Neural progenitor cell (in vitro differentiated cells): Measurements from ENCODE around the gene RSAD2. TPM values are rescaled to one million over a fixed set of nuclear protein-coding genes. Genes with fewer than 3 reads are reported as not detected.

Experiments used
- DNase-seq: peaks from one replicate; pipeline ENCODE4 v3.0.0-alpha.2; 2016; ENCODE audit warnings: low spot score
- H2AFZ ChIP-seq: fragments of 200-600 bp; sonication (generic); replicated peaks from 2 replicates; pipeline ENCODE4 v1.6.1; 2016; ENCODE audit warnings: antibody characterized with exemption
- H3F3A ChIP-seq: fragments of 200-600 bp; sonication (generic); 2 replicates; pipeline ENCODE4 v1.6.1; 2016; ENCODE audit warnings: antibody characterized with exemption, low read depth
- H3K27ac ChIP-seq: fragments of 200-600 bp; sonication (generic); 2 replicates; pipeline ENCODE4 v1.5.1; 2016; ENCODE audit warnings: mild to moderate bottlenecking
- H3K27me3 ChIP-seq: fragments of 200-600 bp; sonication (generic); 2 replicates; pipeline ENCODE4 v1.6.1; 2016; ENCODE audit warnings: mild to moderate bottlenecking, moderate library complexity
- H3K36me3 ChIP-seq: fragments of 200-600 bp; sonication (generic); 2 replicates; pipeline ENCODE4 v1.5.1; 2016
- H3K4me1 ChIP-seq: fragments of 200-600 bp; sonication (generic); 2 replicates; pipeline ENCODE4 v1.6.1; 2016; ENCODE audit warnings: mixed run types
- H3K4me2 ChIP-seq: fragments of 200-600 bp; sonication (generic); 2 replicates; pipeline ENCODE4 v1.6.1; 2016
- H3K4me3 ChIP-seq: fragments of 200-600 bp; sonication (generic); 2 replicates; pipeline ENCODE4 v1.5.1; 2016
- H3K79me2 ChIP-seq: fragments of 200-600 bp; sonication (generic); 2 replicates; pipeline ENCODE4 v1.6.1; 2016; ENCODE audit warnings: low read depth
- H3K9ac ChIP-seq: fragments of 200-600 bp; sonication (generic); 2 replicates; pipeline ENCODE4 v1.6.1; 2016
- H3K9me3 ChIP-seq: fragments of 200-600 bp; sonication (generic); 2 replicates; pipeline ENCODE4 v1.5.1; 2016; ENCODE audit warnings: low read depth
- H4K20me1 ChIP-seq: fragments of 200-600 bp; sonication (generic); 2 replicates; pipeline ENCODE4 v1.6.1; 2016; ENCODE audit warnings: low read depth
- H3K27ac Mint-ChIP-seq: 3 replicates; pipeline ENCODE4 v1.8.0; 2021; ENCODE audit warnings: mixed read lengths
- H3K27me3 Mint-ChIP-seq: 2 replicates; pipeline ENCODE4 v1.8.0; 2022; ENCODE audit warnings: low read depth, mild to moderate bottlenecking, inconsistent platforms, moderate library complexity, mixed read lengths; ENCODE audit not compliant: insufficient read depth
- H3K36me3 Mint-ChIP-seq: 3 replicates; pipeline ENCODE4 v1.8.0; 2021; ENCODE audit warnings: mixed read lengths
- H3K4me1 Mint-ChIP-seq: 3 replicates; pipeline ENCODE4 v1.8.0; 2021; ENCODE audit warnings: mixed read lengths
- H3K4me3 Mint-ChIP-seq: 3 replicates; pipeline ENCODE4 v1.8.0; 2021; ENCODE audit warnings: mild to moderate bottlenecking, moderate library complexity, mixed read lengths
- H3K9me3 Mint-ChIP-seq: 3 replicates; pipeline ENCODE4 v1.8.0; 2020; ENCODE audit warnings: mixed read lengths
- CTCF ChIP-seq: fragments of 200-600 bp; sonication (generic); IDR thresholded peaks from 2 replicates; pipeline ENCODE4 v1.5.1; 2017; ENCODE audit warnings: antibody characterized with exemption, mild to moderate bottlenecking
- EZH2 ChIP-seq: fragments of 200-600 bp; sonication (generic); IDR thresholded peaks from 2 replicates; pipeline ENCODE4 v1.6.1; 2017; ENCODE audit warnings: antibody characterized with exemption, mild to moderate bottlenecking, moderate library complexity
- EZH2phosphoT487 ChIP-seq: fragments of 200-600 bp; sonication (generic); IDR thresholded peaks from 2 replicates; pipeline ENCODE4 v1.6.1; 2017; ENCODE audit warnings: antibody characterized with exemption
- total RNA-seq: library from RNA; depleted of rRNA; stranded (reverse); fragments of >200 nt; gene quantifications from 2 replicates; pipeline ENCODE4 v1.2.3, GENCODE V29; 2015; ENCODE audit warnings: low replicate concordance

Gene RSAD2
- total RNA-seq, 1 donor from 2014 or later, result not detected

- peak overlapping the region; percentile 65 for H3K4me3 ChIP-seq
- H3K27ac ChIP-seq, result no peak overlapping the region
- no peaks in the 10 kb centered on the region for H4K20me1 ChIP-seq
- Mint-ChIP-seq H3K27me3 (peaks cover 7% of the 10 kb centered on the region), H3K4me1 (peaks cover 11% of the 10 kb centered on the region), H3K4me3 (peak overlapping the region; percentile 91), H3K9me3 (peaks cover 5% of the 10 kb centered on the region), H3K36me3 (no peaks in the 10 kb centered on the region), H3K27ac (peak overlapping the region; percentile 36)
- no peak overlapping the region for H3K9ac ChIP-seq
- H3K9me3 ChIP-seq, result no peaks in the 10 kb centered on the region
- peaks cover 61% of the 10 kb centered on the region for H3K27me3 ChIP-seq
- TF ChIP-seq EZH2 (no peak), CTCF (peak; percentile 60), EZH2phosphoT487 (no peak)
- H3F3A ChIP-seq, result no peaks in the 10 kb centered on the region
- no peaks in the 10 kb centered on the region for H3K36me3 ChIP-seq
- peak; percentile 67 for DNase-seq
- H3K4me1 ChIP-seq, result peaks cover 3% of the 10 kb centered on the region
- H3K79me2 ChIP-seq, result no peaks in the 10 kb centered on the region
- H3K4me2 ChIP-seq, result peak overlapping the region; percentile 93
- H2AFZ ChIP-seq, result peak overlapping the region; percentile 78
Measured at GRCh38 chr2:6866275-6866671, 11.3 kb upstream of the RSAD2 start.

- H3K27ac Mint-ChIP-seq, result no peak overlapping the region
- no peaks in the 10 kb centered on the region for H3K9me3 ChIP-seq
- H3K27me3 ChIP-seq, result peaks cover 61% of the 10 kb centered on the region
- no peak overlapping the region for H2AFZ ChIP-seq
- no peaks in the 10 kb centered on the region for H3K36me3 ChIP-seq
- H3K4me1 Mint-ChIP-seq, result peaks cover 11% of the 10 kb centered on the region
- H3K4me1 ChIP-seq, result peaks cover 3% of the 10 kb centered on the region
- H3K4me3 Mint-ChIP-seq, result peak overlapping the region; percentile 19
- H3K27ac ChIP-seq, result no peak overlapping the region
- H3K4me3 ChIP-seq, result no peak overlapping the region
- H4K20me1 ChIP-seq, result no peaks in the 10 kb centered on the region
- no peaks in the 10 kb centered on the region for H3K79me2 ChIP-seq
- no peak overlapping the region for H3K9ac ChIP-seq
- H3K9me3 Mint-ChIP-seq, result peaks cover 5% of the 10 kb centered on the region
- H3K36me3 Mint-ChIP-seq, result no peaks in the 10 kb centered on the region
- H3K27me3 Mint-ChIP-seq, result peaks cover 7% of the 10 kb centered on the region
- no peaks in the 10 kb centered on the region for H3F3A ChIP-seq
- TF ChIP-seq EZH2 (no peak), CTCF (no peak), EZH2phosphoT487 (no peak)
- DNase-seq, result no peak
- H3K4me2 ChIP-seq, result no peak overlapping the region
Measured at GRCh38 chr2:6866982-6867381, 10.6 kb upstream of the RSAD2 start.

- no peak overlapping the region for H3K27ac ChIP-seq
- no peak overlapping the region for H3K4me3 ChIP-seq
- H2AFZ ChIP-seq, result no peak overlapping the region
- Mint-ChIP-seq H3K36me3 (no peaks in the 10 kb centered on the region), H3K27ac (no peak overlapping the region), H3K27me3 (no peaks in the 10 kb centered on the region), H3K4me1 (no peaks in the 10 kb centered on the region), H3K4me3 (no peak overlapping the region), H3K9me3 (peaks cover 9% of the 10 kb centered on the region)
- H3K79me2 ChIP-seq, result no peaks in the 10 kb centered on the region
- H4K20me1 ChIP-seq, result no peaks in the 10 kb centered on the region
- H3K4me2 ChIP-seq, result no peak overlapping the region
- no peak overlapping the region for H3K9ac ChIP-seq
- peaks cover 9% of the 10 kb centered on the region for H3K9me3 ChIP-seq
- peaks cover 12% of the 10 kb centered on the region for H3K27me3 ChIP-seq
- no peak for TF ChIP-seq EZH2
- TF ChIP-seq EZH2phosphoT487, result no peak
- TF ChIP-seq CTCF, result no peak
- no peaks in the 10 kb centered on the region for H3K36me3 ChIP-seq
- H3K4me1 ChIP-seq, result no peaks in the 10 kb centered on the region
- no peaks in the 10 kb centered on the region for H3F3A ChIP-seq
- DNase-seq, result no peak
Measured at GRCh38 chr2:6872394-6872793, 5.2 kb upstream of the RSAD2 start.

GRCh38 chr2:6874032-6874431, 3.5 kb upstream of the RSAD2 start:
- no peak for TF ChIP-seq CTCF
- no peak for TF ChIP-seq EZH2
- no peak for TF ChIP-seq EZH2phosphoT487
- no peak overlapping the region for H3K27ac Mint-ChIP-seq

More at GRCh38 chr2:6874032-6874431, 3.5 kb upstream of the RSAD2 start:
- no peaks in the 10 kb centered on the region for H3K36me3 ChIP-seq
- peak overlapping the region; percentile 39 for H3K4me3 Mint-ChIP-seq
- H2AFZ ChIP-seq, result no peak overlapping the region
- DNase-seq, result no peak
- H3K27me3 ChIP-seq, result no peaks in the 10 kb centered on the region
- no peaks in the 10 kb centered on the region for H3K36me3 Mint-ChIP-seq
- peaks cover 9% of the 10 kb centered on the region for H3K9me3 Mint-ChIP-seq
- peaks cover 9% of the 10 kb centered on the region for H3K9me3 ChIP-seq
- H3K4me1 Mint-ChIP-seq, result no peaks in the 10 kb centered on the region
- H3K27me3 Mint-ChIP-seq, result no peaks in the 10 kb centered on the region
- no peaks in the 10 kb centered on the region for H4K20me1 ChIP-seq
- H3K4me3 ChIP-seq, result no peak overlapping the region
- H3K79me2 ChIP-seq, result no peaks in the 10 kb centered on the region
- no peaks in the 10 kb centered on the region for H3K4me1 ChIP-seq
- no peak overlapping the region for H3K9ac ChIP-seq
- H3F3A ChIP-seq, result no peaks in the 10 kb centered on the region
- no peak overlapping the region for H3K4me2 ChIP-seq
- H3K27ac ChIP-seq, result no peak overlapping the region
